CD4-positive, alpha-beta T cell treated with Interleukin-17A for 1 hour (primary cell): ENCODE results near the gene UBA52.
A peak's percentile ranks its signal among the peaks of the same experiment; 100 is the strongest.
"Not testable (repeated sequence)": the region's sequence is repeated elsewhere in the genome, so short reads cannot be mapped to it uniquely, and the experiment has no call there.

Source experiments
- DNase-seq: peaks from one replicate; pipeline ENCODE4 v3.0.0-alpha.2; 2020

Gene UBA52

DNA sequence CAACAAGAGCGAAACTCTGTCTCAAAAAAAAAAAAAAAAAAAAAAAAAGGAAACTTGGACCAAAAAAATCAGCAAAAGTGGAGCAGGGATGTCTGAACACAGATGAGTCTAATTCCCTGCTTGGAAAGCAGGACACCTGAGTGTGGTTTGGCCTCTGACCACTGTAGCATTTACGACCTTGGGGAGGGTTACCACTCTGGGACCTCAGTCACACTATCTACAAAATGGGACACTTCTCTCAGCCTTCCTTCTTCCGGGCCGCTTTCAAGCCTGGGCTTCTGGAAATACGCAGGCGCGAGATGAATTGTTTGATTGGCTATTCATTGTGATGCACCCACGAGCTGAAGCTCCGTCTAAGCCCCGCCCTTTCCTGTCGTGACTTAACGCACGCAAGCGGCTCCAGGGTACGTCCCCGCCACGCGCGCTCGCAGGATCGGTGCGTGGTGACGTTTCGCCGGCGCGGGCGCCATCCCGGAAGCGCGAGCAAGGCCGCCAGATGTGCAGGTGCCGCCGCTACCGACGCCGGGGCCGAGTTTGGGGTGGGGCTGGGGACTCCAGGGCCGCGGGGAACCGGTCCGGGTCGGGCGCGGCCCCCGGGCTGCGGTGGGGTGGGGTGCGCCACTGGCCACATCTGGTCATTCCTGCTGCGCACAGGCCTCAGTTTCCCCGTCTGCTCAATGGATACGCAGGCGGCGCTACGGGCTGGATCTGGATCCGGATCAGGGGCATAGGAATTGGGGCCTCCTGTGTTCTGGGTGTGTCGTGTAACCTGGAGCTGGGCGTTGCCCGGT, 14.1 kb upstream of the UBA52 start, which contains the start of gene KXD1:
TSS of gene KXD1 (plus strand) at position 460 of the 791 bp plus-strand sequence. CDS start 4,187 bp downstream, outside the sequence.
- DNase-seq, result peak; percentile 99

DNA sequence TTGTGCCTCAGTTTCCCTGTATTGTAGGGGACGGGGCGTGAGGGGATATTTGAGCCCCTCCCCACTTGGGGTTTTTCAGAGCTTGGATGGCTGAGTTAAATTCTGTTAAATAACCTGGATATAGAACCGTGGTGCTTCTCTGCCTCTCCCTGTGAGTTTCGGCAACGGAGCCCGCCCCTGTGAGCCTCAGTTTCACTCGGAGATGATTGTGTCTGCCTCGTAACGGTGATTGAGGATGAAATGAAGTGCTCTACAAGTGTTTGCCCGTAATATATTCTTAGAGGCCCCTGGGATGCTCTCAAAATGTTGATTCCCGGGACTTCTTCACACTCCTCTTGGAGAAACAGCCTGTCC, 13.5 kb upstream of the UBA52 start:
- DNase-seq, result peak; percentile 13

DNA sequence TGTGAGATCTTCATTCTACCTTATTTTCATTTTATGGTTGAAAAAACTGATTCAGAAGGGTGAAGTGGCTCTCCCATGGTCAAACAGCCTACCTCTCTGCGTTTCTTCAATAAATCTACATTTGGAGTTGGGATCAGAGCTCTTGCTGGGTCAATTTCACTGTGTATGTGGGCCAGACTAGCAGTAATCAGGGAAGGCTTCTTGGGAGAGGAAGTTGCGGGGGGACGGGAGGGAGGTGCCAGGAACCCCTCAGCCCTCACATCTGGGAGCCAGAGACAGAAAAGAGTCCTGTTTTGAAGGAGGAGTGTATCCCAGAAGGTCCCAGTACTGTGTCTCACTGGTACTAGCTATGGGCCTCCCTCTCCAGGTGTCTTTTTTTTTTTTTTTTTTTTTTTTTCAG, 13.1 kb upstream of the UBA52 start:
- no peak for DNase-seq

DNA sequence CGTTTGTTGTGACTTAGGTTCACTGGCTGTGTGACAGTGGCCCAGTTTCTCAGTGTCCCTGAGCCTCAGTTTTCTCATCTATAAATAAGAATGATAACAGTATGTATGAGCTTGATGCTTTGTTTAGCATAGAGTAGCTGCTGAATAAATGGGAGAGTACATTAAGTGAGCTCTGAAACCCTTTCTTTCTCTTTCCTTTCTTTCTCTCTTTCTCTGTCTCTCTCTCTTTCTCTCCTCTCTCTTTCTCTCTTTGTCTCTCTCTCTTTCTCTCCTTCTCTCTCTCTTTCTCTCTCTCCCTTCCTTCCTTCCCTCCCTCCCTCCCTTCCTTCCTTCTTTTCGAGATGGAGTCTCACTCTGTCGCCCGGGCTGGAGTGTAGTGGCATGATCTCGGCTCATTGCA, 12.0 kb upstream of the UBA52 start:
- peak; percentile 14 for DNase-seq

DNA sequence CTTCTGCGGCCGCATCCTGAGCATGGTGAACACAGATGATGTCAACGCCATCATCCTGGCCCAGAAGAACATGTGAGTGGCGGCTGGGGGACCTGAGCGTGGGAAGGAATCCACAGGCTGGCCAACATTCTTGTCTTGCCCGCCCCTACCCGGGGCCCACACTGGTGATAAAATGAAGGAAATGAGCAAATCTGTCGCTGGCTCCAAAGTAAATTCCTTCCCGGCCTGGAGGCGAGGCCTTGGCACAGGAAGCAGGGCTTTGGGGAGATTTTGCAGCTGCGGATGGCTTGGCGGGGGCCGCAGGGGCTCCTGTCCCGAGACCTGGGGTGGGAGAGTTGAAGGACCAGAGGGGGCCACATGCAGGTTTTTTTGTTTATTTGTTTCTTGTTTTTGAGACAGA, 9.6 kb upstream of the UBA52 start:
- no peak for DNase-seq

DNA sequence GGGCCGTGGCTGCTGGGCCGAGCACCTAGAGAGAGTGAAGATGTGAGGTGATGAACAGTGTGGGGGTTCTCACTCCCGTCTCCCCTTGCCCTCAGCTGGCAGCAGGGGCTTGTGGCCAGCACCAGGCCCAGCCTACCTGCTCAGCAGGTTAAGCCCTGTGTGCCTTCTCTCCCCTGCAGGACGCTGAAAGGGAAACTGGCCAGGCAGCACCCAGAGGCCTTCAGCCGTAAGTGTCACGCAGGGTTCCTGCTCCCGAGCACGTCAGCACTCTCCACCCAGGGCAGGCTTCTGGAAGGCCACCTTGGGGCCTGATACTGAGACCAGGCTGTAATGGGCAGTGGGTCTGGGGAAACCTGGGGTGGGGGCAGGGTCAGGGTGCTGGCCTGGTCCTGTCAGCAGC, 4.7 kb upstream of the UBA52 start:
- no peak for DNase-seq

DNA sequence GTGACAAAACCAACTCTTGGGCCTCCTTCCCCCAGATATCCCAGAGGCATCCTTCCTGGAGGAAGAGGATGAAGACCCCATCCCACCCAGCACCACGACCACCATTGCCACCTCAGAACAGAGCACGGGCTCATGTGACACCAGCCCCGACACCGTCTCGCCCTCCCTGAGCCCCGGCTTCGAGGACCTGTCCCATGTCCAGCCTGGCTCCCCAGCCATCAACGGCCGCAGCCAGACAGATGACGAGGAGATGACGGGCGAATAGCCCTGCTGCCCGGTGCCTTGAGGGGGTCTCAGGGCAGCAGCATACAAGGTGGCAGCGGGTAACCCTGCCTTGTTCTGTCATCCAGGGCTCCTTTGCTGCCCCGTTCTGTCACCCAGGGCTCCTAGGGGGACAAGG, 3.3 kb upstream of the UBA52 start:
- no peak for DNase-seq

DNA sequence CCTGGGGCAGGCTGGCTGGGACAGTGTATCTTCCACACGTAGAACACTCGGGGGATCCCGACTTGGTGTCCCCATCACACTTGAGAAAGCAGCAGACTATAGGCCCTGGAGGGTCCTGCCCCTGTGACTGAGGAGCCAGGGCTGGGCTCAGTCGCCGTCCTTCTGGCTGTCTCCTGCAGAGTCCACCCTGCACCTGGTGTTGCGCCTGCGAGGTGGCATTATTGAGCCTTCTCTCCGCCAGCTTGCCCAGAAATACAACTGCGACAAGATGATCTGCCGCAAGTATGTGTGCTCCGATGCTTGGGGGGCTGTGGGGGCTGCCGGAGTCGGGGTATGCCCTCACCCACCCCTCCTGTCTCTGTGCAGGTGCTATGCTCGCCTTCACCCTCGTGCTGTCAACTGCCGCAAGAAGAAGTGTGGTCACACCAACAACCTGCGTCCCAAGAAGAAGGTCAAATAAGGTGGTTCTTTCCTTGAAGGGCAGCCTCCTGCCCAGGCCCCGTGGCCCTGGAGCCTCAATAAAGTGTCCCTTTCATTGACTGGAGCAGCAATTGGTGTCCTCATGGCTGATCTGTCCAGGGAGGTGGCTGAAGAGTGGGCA, 3.1 kb downstream of the UBA52 start:
- no peak for DNase-seq

DNA sequence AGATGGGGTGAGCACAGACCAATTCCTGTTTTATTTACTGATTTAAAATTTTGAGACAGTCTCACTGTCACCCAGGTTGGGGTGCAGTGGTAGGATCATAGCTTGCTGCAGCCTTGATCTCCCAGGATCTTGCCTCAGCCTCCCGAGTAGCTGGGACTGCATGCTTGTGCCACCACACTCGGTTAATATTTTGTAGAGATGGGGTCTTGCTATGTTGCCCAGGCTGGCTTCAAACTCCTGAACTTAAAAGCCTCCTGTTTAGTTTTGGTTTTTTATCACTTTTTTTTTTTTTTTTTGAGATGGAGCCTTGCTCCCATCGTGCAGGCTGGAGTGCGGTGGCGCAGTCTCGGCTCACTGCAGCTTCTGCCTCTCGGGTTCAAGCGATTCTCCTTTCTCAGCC, 4.7 kb downstream of the UBA52 start:
- DNase-seq, result no peak

DNA sequence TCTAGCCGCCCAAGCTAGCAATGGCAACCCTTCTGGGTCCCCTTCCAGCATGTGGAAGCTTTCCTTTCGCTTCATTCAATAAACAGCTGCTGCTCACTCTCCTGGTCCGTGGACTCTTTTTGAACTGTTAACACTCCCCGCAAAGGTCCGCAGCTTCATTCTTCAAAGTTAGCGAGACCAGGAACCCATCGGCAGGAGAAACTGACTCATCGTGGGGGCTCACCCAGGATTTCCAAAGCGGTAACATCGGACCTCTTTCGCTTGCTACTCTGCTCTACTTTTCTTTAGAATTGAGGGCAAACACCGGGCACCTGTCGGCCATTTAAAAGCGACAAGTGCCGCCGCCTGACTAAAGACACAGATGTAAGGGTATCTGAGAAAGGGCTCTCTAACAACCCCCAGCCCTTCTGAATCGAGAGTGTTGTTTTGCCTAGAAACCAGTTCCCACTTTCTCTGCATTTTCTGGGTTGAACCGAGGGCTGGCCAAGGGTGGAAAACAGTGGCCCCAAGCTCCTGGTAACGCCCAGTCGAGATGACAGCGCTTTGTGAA, 5.8 kb downstream of the UBA52 start:
- DNase-seq, result no peak

DNA sequence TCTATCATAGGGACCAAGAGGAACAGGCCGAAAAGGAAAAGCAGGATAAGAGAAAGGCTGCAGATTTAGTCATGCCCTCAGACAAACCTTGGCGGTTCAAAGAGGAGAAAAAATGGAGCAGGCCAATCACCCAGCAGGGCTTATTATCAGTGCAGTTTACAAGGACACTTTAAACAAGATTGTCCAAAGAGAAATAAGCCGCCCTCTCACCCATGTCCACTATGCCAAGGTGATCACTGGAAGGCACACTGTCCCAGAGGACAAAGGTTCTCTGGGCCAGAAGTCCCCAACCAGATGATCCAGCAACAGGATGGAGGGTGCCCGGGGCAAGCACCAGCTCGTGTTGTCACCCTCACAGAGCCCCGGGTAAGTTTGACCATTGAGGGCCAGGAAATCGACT, 8.7 kb downstream of the UBA52 start:
- DNase-seq, result no peak

DNA sequence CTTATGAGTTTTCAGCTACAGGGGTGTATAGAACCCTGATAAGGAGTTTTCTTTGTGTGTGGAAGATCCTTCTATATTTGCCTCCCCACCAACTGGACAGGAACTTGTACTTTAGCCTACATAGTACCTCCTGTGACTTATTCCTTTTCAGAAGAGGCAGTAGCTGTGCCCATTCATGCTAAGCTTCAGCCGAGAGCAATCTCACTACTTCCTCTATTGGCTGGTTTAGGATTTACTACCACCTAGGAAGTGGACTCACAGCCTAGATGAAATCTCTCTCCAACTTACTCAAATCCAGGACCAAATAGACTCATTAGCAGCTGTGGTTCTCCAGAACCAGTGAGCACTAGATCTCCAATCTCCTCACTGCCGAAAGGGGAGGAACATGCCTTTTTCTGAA, 14.6 kb downstream of the UBA52 start:
- no peak for DNase-seq

DNA sequence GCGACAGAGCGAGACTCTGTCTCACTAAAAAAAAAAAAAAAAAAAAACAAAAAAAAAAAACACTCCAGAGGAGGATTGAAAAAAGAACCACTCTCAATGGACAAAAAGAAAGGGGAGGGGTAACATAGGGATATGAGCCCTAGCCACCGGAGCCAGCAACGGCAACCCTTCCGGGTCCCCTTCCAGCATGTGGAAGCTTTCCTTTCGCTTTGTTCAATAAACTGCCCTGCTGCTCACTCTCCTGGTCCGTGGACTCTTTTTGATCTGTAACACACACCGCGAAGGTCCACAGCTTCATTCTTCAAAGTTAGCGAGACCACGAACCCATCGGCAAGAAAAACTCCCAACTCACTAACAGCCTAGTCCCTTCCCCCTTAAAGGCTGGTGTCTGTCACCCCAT, 15.9 kb downstream of the UBA52 start:
- no peak for DNase-seq

DNA sequence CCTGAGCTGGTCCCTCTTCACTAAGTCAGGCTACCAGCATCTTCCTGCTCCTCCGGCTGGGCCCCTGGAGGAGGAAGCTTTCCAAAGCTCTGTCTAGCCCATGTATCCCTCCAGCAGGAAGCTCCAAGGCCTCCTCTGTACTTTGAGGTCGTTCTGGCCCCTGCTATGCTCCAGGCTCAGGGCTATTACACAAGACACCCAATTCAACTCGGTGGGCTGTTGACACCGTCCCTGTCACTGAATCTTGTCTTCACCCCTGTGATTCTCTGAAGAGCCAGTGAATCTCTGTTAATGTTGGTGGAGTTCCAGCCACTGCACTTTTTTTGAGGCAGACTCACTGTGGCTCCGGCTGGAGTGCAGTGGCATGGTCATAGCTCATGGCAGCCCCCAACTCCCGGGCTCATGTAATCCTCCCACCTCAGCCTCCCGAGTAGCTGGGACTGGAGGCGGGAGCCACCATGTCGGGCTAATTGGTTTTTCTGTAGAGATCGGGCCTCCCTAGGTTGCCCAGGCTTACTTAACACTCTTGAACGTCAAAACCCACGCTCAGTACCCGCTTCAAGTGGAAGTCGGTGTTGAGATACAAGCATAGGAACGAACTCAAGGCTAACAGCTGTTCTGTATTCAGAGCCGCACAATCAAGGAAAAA, 16.4 kb downstream of the UBA52 start:
- DNase-seq, result no peak

DNA sequence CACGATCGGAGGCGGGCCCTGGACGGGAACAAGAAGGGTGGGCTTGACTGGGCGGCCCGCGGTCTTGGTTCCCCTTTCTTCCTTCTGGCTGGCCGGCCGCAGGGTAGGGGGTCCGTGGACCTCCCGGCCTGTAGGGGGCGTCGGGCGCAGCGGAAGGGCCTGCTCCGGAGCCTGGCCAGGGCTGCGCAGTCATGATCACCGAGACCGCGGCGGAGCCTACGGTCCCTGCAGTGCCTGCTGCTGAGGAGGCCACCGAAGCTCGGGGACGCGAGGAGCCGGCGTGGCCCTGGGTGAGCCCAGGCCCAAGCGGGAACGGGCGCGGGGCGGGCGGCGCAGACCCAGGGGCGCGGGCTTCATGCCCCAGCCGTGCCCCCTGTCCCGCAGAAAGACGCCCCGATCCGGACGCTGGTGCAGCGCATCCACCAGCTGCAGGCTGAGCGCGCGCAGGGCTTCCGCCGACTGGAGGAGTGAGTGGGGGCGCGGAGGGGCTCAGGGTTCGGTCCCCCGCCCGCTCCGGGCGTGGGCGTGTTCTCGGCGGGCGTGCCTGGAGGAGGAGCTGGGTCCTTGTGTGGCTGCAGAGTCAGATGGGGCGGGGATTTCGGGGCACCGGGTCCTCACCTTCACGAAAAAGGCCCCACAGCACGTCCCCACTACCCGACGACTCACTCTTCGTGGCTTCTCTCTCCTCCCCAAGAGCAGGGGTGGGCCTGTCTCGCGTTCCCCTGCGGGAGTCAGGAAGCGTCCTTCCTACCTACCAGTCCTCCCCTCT, 17.1 kb downstream of the UBA52 start, which contains the start of gene REX1BD:
TSS of gene REX1BD (plus strand) at position 188 of the 769 bp plus-strand sequence. CDS start at position 192, 4 bp downstream.
- DNase-seq, result peak; percentile 90

DNA sequence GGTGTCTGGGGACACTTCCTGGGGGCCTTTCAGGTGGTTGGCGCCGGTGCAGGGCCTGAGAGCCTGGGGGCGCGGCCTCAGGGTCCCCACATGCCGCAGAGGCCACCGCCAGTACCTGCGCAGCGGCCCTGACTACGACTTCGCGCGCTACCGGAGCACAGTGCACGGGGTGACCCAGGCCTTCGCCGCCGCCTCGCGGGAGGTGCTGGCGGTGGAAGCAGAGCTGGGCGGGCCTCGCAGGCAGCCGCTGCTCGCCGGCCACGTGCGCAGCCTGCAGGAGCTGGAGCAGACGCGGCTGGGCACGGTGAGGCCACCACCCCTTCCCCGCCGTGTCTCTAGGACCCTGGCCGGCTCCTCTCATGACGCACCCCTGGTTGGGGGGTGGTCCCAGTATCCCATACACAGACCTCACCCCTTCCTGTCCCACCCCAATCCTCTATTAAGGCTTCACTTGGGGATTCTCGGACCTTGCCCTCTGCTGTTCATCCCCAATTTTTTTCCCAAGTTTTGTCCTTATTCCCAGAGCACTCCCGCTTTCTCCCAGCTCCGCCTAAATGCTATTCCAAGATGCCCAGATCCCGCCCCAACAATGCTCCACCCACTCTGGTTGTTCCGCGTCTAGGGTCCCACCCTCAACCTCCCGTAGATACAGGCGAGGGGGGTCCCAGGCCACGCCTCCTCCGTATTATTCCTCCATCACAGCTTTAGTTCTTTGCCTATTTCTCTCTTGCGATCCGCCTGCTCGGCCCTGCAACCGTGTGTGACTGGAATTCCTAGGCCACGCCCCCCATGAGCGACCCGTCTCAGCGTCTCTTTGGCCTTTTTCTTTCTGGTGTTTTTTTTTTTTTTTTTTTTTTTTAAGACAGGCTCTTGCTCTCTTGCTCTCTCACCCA, 18.0 kb downstream of the UBA52 start:
- no peak for DNase-seq

DNA sequence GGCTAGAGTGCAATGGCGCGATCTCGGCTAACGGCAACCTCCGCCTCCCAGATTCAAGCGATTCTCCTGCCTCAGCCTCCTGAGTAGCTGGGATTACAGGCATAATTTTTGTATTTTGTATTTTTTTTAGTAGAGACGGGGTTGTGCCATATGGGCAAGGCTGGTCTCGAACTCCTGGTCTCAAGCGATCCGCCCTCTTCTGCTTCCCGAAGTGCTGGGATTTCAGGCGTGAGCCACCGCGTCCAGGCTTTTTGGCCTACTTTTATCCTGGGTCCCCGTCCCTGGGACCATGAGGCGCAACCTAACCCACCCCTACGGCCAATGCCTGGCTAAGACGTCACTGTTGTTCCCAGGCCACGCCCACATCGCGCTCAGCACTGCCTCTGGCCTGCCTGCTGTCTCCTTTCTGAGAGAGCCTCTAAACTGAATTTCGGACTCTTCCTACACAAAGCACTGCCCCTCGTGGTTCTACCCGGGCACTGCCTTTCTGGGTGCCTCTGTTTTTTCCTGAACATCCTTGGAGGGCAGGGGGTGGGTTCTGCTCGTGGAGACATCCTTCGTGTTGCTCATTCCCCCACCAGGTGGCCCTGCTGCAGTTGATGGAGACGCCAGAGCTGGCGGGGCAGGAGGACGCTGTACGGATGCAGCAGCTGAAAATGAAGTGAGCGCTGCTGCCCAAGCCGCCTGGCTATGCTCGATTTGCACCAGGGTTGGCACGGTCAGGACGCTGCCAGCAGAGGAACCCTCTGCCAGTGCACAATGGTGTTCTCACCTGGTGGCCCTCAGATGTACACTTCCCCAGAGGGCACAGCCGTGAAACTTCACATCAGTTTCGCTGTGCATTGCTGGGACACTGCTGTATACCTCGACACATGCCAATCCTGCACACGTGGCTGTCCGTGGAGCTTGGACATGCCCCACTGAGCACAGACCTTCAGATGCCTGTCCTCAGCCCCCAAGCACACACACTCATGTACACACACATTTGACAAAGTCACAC, 18.9 kb downstream of the UBA52 start:
- DNase-seq, result peak; percentile 27

DNA sequence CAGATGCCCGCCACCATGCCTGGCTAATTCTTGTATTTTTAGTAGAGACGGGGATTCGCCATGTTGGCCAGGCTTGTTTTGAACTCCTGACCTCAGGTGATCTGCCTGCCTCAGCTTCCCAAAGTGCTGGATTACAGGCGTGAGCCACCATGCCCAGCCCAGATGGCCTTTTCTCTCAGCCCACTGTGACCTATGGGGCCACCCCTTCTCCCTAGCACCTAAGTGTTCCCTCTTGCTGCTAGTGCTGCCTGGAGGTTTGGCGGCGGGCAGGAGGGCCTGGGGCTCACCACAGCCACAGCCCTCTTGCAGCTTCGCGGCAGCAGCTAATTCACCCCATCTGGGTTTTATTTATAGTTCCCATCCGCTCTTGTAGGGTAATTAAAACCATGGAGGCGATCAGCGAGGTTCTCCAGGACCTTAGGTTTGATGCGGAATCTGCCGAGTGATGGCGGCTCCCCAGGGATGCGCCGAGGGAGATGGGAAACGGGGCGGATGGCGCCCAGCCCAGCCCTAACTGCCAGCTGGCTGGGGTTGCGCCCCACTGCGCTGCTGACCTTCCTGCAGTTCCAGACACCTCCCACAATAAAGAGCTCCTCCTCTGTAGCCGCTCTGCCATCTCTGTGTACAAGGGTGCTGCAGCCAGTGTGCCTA, 20.2 kb downstream of the UBA52 start:
- no peak for DNase-seq

DNA sequence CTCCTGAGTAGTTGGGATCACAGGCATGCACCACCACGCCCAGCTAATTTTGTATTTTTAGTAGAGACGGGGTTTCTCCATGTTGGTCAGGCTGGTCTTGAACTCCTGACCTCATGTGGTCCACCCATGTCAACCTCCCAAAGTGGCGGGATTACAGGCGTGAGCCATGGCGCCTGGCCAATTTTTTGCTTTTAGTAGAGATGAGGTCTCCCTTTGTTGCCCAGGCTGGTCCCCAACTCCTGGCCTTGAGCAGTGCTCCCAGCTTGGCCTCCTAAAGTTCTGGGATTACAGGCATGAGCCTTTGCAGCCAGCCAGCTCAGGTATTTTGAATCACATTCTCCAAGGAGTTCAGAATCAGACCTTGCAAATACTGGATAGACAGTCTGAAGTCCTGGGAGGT, 21.1 kb downstream of the UBA52 start:
- not testable (repeated sequence) for DNase-seq
